Measurements from ENCODE around the gene KLHL21. TPM values are rescaled to one million over a fixed set of nuclear protein-coding genes. Genes with fewer than 3 reads are reported as not detected.

The KLHL21 gene
- total and polyA plus RNA-seq, 9 of the 15 experiments (the other 6 are each of a cell fraction or from before 2014, with no cell fraction given) = 2.1 to 42.1 (median 17.5) TPM

GRCh38 chr1:6579374-6580118 is 23.1 kb downstream of the KLHL21 start, which contains the start of gene ZBTB48 (continued):
- TF ChIP-seq ZBTB40 (IDR thresholded peaks at IDR 0.05) (peak; percentile 90), ZBTB40 (CRISPR knock-in tag; IDR thresholded peaks at IDR 0.05) (0 out of 2 replicates have a peak, but pooled peaks have one; percentile 28), ATF1 (CRISPR knock-in tag; IDR thresholded peaks at IDR 0.05) (peak; percentile 78), ATF1 (tag; IDR thresholded peaks at IDR 0.05) (peak; percentile 96), MAZ (CRISPR knock-in tag; conservative IDR thresholded peaks at IDR 0.05 in 1 of 2, IDR thresholded peaks at IDR 0.05 in 1 of 2) (peak in 1 of 2 experiments; percentile 32; a peak in 1 of 4 replicates), RBFOX2 (IDR thresholded peaks at IDR 0.05; ENCODE audit: low read depth, low read length) (peak; percentile 92), NR2C1 (IDR thresholded peaks at IDR 0.05) (no peak; the same call in none of the 2 replicates), NR2C1 (tag; IDR thresholded peaks at IDR 0.05) (peak; percentile 73; the same call in 1 of the 2 replicates), ARID4B (CRISPR knock-in tag; IDR thresholded peaks at IDR 0.05) (0 out of 2 replicates have a peak, but pooled peaks have one; percentile 3), ZNF79 (CRISPR knock-in tag; IDR thresholded peaks at IDR 0.05; ENCODE audit: low read depth) (no peak), ZNF384 (IDR thresholded peaks at IDR 0.05; ENCODE audit: low read depth, low read length) (no peak), HNRNPH1 (optimal IDR thresholded peaks at IDR 0.05; ENCODE audit: low read depth, low read length) (no peak), ZNF311 (CRISPR knock-in tag; IDR thresholded peaks at IDR 0.05) (no peak), HLTF (IDR thresholded peaks at IDR 0.05) (no peak), CBX5 (IDR thresholded peaks at IDR 0.05; ENCODE audit: borderline replicate concordance, low read depth) (no peak), PML (IDR thresholded peaks at IDR 0.05; ENCODE audit: low read length) (peak; percentile 38; the same call in 1 of the 2 replicates)
